GM12892 (cell line): ENCODE data around the gene NEK2.

Experiments
- POLR2A ChIP-seq: IDR thresholded peaks from 2 replicates; pipeline ENCODE4 v1.6.1; 2011; ENCODE audit warnings: low read depth, low read length, control low read depth
- POLR2AphosphoS5 ChIP-seq: IDR thresholded peaks from 2 replicates; pipeline ENCODE4 v1.6.1; 2011; ENCODE audit warnings: low read depth, low read length, control low read depth
- TAF1 ChIP-seq: IDR thresholded peaks from 2 replicates; pipeline ENCODE4 v1.6.1; 2011; ENCODE audit warnings: low read depth, mild to moderate bottlenecking, control low read depth, low read length, borderline replicate concordance

GRCh38 chr1:211644653-211645052 is 30.8 kb downstream of the NEK2 start:
- TF ChIP-seq POLR2A (no peak), TAF1 (no peak), POLR2AphosphoS5 (no peak)
